Measurements from ENCODE around the gene CLTB.

DNA sequence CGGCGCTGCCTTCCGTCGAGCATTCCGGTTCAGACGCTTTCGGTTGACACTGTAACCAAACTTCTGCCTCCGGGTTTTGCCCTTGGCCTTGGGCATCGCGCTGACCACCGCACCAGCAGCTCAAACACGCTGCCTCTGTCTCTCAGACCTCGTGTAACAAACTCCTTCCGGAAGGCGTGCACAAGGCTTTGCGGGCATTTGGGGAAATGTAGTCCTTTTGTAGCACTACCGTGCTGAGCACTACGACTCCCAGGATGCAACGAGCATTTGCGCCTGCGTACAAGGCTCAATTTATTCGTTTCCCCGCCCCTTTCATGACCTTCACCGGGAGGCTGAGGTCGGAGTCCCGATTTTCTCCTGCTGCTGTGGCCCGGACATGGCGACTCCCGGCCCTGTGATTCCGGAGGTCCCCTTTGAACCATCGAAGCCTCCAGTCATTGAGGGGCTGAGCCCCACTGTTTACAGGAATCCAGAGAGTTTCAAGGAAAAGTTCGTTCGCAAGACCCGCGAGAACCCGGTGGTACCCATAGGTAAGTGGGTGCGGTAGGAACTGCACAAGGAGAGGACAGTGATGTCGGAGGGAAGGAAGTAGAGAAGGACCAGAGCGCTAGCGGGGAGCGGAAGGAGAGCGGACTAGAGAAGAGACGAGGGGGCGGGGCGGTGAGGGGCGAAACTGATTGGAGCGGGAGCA is 27.8 kb downstream of the CLTB start, which contains the start of the genes HIGD2A and NOP16:
- no peak for TF ChIP-seq PRPF4 (IDR thresholded peaks at IDR 0.05; ENCODE audit: low read depth, low read length, poor library complexity, severe bottlenecking)
- TF ChIP-seq, protein P1, sequence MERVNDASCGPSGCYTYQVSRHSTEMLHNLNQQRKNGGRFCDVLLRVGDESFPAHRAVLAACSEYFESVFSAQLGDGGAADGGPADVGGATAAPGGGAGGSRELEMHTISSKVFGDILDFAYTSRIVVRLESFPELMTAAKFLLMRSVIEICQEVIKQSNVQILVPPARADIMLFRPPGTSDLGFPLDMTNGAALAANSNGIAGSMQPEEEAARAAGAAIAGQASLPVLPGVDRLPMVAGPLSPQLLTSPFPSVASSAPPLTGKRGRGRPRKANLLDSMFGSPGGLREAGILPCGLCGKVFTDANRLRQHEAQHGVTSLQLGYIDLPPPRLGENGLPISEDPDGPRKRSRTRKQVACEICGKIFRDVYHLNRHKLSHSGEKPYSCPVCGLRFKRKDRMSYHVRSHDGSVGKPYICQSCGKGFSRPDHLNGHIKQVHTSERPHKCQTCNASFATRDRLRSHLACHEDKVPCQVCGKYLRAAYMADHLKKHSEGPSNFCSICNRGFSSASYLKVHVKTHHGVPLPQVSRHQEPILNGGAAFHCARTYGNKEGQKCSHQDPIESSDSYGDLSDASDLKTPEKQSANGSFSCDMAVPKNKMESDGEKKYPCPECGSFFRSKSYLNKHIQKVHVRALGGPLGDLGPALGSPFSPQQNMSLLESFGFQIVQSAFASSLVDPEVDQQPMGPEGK (CRISPR knock-in tag; IDR thresholded peaks at IDR 0.05) = peak; percentile 27; the same call in 1 of the 2 replicates
- peak; percentile 59 for TF ChIP-seq RXRB (CRISPR knock-in tag; IDR thresholded peaks at IDR 0.05; ENCODE audit: borderline replicate concordance)

All from HepG2 (cell line).